Cardiac septum (tissue), 1 donor: ENCODE results near the gene RWDD3. TPM values are rescaled to one million over a fixed set of nuclear protein-coding genes. Genes with fewer than 3 reads are reported as not detected.

Source experiments
- DNase-seq: peaks from one replicate; pipeline ENCODE4 v3.0.0-alpha.2; 2020; ENCODE audit warnings: low spot score
- intact Hi-C: fragments of 100-400 bp; cut with DNase I; formaldehyde crosslinking; loops from one replicate; pipeline ENCODE4 v1.14.0; 2022
- total RNA-seq: library from RNA; stranded (reverse); fragmentation: NEBNext Ultra II Directional; extraction: Animal tissue kit (Norgen Biotek cat#: 25700); gene quantifications from one replicate; pipeline ENCODE4 v1.2.1, GENCODE V29; 2021
- donor health status: DM: no; HTN: no; CAD: no.

The RWDD3 gene
- total RNA-seq, 1 donor from 2014 or later = 24.8 TPM

DNA sequence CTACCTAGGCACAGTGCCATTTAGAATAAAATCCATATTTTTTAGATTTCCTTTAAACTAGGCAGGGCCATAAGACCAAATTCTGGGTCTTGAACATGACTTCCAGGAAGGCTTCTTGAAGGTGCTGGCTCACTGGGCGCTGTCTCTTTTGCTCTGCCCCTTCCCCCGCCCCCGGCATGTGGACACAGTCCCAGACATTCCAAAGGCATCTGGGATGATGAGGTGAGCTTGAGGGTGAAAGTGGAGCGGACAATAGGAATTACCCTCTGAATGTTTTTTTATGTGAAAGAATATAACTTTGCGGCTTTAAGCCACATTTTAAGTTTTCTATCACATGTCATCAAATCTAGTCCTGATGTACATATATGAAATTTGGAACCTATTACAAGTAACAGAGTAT lies 29.4 kb downstream of the RWDD3 start:
- no peak for DNase-seq
- intact Hi-C loops = no loop called here

DNA sequence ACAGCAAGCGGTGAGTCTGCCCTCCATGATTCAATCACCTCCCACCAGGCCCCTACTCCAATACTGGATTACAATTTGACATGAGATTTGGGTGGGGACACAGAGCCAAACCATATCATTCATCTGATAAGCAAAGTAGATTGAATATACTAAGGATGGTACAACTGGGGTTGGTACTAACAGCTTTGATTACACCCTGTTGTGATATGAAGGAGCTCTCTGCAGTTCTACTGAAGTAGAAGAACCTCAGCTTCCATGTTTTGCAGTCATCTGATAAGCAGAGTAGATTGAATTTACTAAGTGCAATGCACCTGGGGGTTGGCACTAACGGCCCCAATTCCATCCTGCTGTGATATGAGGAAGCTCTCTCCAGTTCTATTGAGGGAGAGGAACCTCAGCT lies 31.1 kb downstream of the RWDD3 start:
- DNase-seq = no peak
- intact Hi-C loops = no loop called here

DNA sequence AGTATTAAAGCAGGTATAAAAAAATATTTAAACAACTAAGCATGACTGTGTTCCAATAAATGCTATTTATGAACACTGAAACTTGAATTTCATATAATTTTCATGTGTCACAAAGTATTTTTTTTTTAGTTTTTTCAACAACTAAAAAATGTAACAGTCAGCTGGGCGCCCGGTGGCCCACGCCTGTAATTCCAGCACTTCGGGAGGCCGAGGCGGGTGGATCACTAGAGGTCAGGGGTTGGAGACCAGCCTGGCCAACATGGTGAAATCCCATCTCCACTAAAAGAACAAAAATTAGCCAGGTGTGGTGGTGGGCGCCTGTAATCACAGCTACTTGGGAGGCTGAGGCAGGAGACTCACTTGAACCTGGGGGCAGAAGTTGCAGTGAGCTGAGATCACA lies 42.4 kb downstream of the RWDD3 start:
- no peak for DNase-seq
- intact Hi-C loops = no loop called here

DNA sequence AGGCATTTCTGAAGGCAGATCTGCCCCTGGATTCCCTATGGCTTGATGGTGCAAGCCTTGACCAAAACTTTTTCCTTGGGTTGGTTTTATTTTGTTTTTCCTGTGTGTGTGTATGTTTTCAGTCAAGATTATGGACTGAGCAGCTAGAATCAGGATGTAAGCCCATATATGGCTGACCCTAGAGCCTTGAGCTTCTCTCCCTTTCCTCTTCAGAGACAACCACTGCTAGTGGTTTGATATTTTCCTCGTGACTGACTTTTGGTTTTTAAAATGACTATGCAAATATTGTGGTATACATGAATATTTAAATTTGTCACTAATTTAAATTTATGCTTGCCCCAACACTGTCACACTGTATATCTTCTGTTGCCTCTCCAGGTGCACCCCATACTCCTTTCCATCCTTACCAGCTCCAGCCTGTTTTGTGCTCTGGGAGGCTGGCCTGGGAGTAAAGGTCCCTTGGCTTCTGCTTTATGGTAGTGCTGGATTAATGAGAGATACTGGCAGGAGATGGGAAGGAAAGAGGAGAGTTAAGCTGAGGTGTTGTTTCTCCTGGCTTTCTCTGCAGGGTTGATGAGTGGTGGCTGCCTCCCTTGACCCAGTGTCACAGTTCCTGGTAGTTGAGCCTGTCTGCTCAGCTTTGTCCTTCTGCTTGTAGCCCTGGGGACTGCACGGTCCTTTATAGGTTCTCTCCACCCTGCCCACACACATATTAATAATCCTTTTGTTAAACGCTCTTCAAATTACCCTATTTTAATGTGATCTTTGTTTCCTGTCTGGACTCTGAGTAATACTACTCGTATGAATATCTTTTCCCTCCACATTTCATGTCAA lies 44.4 kb downstream of the RWDD3 start:
- intact Hi-C loops = no loop called here
- no peak for DNase-seq

DNA sequence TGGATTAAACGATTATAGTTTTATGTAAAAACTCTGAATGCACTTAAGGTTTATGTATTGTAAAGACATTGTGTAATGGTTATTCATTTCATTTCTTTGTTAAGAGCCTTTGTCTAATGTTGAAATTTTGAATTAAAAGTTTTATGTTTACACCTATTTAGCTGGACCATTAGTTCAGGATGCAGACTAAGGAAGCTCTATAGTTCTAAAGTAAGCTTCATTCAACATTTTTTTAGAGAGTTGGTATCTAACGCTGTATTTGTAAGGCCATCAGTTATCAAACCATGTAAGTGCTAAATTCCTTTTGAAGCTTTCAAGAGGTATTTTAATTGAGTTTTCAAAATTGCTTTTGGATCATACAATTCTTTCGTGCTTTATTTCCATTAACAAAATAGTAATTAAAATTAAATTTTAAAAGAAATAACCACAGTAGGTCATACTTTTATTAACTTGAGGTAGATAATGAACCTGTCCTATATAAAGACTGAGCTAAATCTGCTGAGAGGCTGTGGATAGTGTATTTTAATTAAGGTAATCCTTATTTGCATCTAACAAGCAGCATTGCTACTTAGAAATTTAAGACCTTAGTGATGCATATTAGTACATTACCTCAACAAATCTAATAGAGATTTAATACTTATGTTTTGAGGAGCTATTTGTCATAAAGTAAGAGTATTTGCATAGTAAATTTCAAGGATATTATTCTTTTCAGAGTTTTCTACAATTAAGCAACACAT lies 47.9 kb downstream of the RWDD3 start:
- intact Hi-C loops = no loop called here
- no peak for DNase-seq

DNA sequence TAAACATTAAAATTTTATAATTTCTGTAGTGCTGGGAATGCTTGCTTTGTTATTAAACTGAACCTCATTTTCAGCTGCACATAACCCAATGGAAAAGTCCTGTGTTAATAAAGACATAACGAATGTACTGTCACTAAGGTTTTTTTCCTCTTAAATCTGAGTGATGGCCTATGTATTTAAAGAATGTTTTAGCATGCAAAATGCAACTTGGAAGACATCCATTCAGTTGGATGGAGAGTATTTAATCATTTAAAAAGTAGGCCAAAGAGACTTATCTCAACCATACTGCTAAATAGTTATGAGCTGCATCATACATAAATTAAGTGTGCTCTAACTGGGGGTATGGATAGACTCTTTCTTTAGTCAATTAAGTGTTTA lies 48.5 kb downstream of the RWDD3 start:
- intact Hi-C loops = no loop called here
- DNase-seq = no peak

DNA sequence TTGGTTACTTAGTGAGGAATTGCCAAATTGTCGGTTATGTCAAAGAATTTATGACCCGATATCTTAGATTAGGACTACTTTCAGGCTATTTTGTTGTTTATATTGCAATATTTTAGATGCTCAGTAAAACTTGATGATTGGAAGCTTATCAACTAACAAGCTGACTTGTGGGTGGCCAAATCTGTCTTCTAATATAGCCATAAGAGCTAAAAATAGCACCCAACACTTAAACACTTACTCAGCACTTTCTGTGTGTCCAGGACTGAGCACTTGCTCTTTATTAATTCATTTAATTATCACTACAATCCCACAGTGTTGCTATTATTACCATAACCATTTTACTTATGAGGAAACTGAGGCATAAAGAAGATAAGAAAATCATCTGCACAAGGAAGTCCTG lies 50.4 kb downstream of the RWDD3 start:
- intact Hi-C loops = no loop called here
- DNase-seq = no peak

DNA sequence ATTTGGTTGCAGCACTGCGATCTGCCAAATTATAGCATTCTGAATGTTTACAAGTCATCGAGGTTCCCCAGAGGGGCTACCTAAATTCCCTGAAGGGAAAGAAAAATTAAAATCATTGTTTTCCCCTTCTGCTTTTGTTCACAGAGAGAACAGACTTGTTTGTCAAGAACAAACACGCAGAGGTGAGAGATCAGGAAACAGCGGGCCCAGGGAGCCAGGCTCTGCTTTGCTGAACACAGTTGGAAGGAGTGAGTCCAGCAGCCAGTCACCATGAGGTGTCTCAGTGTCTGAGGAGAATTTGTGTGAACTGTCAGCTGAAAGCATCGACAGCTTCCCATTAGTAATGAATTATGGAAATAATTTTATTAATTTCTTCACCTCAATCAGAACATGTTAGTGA lies 52.5 kb downstream of the RWDD3 start:
- intact Hi-C loops = no loop called here
- no peak for DNase-seq

DNA sequence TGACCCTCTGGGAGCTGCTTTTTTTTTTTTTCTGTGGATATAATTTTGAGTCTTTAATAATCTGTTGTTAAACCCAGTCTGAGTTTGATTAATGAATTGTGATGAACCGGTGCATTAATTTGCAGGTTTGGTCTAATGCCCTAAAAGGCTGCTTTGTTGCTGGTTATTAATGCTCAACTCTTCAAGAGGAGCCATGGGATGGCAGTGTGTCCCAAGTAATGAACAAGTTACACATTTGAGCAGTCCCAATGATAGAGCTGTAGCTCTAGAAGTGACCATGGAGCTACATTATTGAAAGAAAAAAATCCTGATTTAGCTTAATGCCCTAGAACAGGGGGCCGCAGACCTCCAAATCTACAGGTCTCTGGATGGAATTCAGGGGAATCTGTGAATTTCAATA lies 53.1 kb downstream of the RWDD3 start:
- intact Hi-C loops = no loop called here
- DNase-seq = no peak

DNA sequence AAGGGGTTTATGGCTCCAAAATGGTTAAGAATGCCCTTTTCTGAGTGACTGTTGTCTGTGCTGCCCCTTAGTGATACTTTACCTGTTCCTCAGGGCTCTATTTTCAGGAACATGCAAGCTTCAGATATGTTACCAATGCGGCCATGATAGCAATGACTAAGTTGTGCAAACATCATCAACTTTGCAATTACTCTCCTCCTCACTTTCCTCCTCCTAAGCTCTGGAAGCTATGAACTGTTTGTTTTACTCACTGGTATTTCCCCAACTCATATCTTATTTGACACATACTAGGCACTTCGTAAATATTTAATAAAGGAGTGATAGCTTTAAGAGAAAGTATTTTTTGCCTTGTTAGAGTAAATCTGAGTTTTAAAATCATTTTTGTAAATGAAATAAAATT lies 53.8 kb downstream of the RWDD3 start:
- no peak for DNase-seq
- intact Hi-C loops = no loop called here

Other genes with a start within 250 kb of the RWDD3 start
- 4.7 TPM for gene ALG14, start 161.3 kb upstream of the RWDD3 start, total RNA-seq
- gene TLCD4, start 116.9 kb upstream of the RWDD3 start, total RNA-seq = 91.6 TPM